GM12878 (cell line): ENCODE results near the gene TSPAN2. TPM values are rescaled to one million over a fixed set of nuclear protein-coding genes. Genes with fewer than 3 reads are reported as not detected.

Experiments used
- ATAC-seq: fragments of 200-7000 bp; cut with Tn5 transposase; 3 replicates; pipeline ENCODE4 v1.9.1; 2020; ENCODE audit warnings: mild to moderate bottlenecking, moderate library complexity
- BruUV-seq: library from RNA; stranded (reverse); fragments of 400-500 nt; replicated peaks from 2 replicates; lab custom pipeline; 2021; lab: Mats Ljungman, UMichigan
- CTCF ChIA-PET: fragments of 300-600 bp; sonication (Branson Sonifier 250); formaldehyde crosslinking; extraction: SDS; loops from one replicate; lab custom pipeline; 2021; ENCODE audit warnings: inconsistent platforms; lab: Yijun Ruan, JAX
- POLR2A ChIA-PET: fragments of 350-600 bp; formaldehyde crosslinking; extraction: SDS; loops from one replicate; lab custom pipeline; 2021; ENCODE audit warnings: inconsistent platforms; lab: Charles Lee
- RAD21 ChIA-PET: fragments of 300-600 bp; sonication (Branson Sonifier 250); formaldehyde crosslinking; loops from one replicate; lab custom pipeline; 2023; ENCODE audit warnings: antibody characterized with exemption; ENCODE audit not compliant: unreplicated experiment; lab: Charles Lee
- SMC1A ChIA-PET: fragments of 300-600 bp; sonication (Branson Sonifier 250); formaldehyde crosslinking; loops from one replicate; lab custom pipeline; 2023; ENCODE audit not compliant: unreplicated experiment, uncharacterized antibody; lab: Charles Lee
- DNase-seq: peaks from one replicate; pipeline ENCODE4 v3.0.0-alpha.2; 2011; ENCODE audit warnings: low read depth, low spot score
- FAIRE-seq: peaks from 3 replicates; lab custom pipeline; 2011; peaks lifted over from hg19 to GRCh38; lab: Jason Lieb, UNC
- H2AFZ ChIP-seq: 2 replicates; pipeline ENCODE4 v1.6.0; 2011; ENCODE audit warnings: low read depth, low read length, control low read depth; ENCODE audit not compliant: control insufficient read depth
- H3K27ac ChIP-seq: 2 replicates; pipeline ENCODE4 v1.5.1; 2011; ENCODE audit warnings: control low read depth; ENCODE audit not compliant: control insufficient read depth, insufficient read depth
- H3K27me3 ChIP-seq, 2 experiments: replicated peaks in 1 of 2; 2 replicates each; pipeline versions ENCODE4 v1.6.0 to v1.6.1; 2011; ENCODE audit warnings: low read length in 1 of 2; ENCODE audit not compliant: control insufficient read depth in 2 of 2, insufficient read depth in 2 of 2
- H3K36me3 ChIP-seq, 2 experiments: 2 replicates each; pipeline ENCODE4 v1.5.1; 2011; ENCODE audit warnings: low read length in 1 of 2; ENCODE audit not compliant: control insufficient read depth in 2 of 2, insufficient read depth in 2 of 2
- H3K4me1 ChIP-seq: 2 replicates; pipeline ENCODE4 v1.6.1; 2011; ENCODE audit warnings: mild to moderate bottlenecking, low read length, moderate library complexity, mixed read lengths; ENCODE audit not compliant: control insufficient read depth, insufficient read depth
- H3K4me2 ChIP-seq: 2 replicates; pipeline ENCODE4 v1.6.0; 2011; ENCODE audit warnings: control low read depth; ENCODE audit not compliant: control insufficient read depth, insufficient read depth
- H3K4me3 ChIP-seq: fragments of 200-600 bp; sonication (generic); 2 replicates; pipeline ENCODE4 v1.5.1; 2016
- H3K79me2 ChIP-seq: 2 replicates; pipeline ENCODE4 v1.6.0; 2011; ENCODE audit warnings: low read length; ENCODE audit not compliant: control insufficient read depth, insufficient read depth
- H3K9ac ChIP-seq: 2 replicates; pipeline ENCODE4 v1.8.0; 2011; ENCODE audit warnings: low read length, control low read depth, mixed read lengths; ENCODE audit not compliant: control insufficient read depth, insufficient read depth
- H3K9me3 ChIP-seq: replicated peaks from 3 replicates; pipeline ENCODE4 v1.5.1; 2011; ENCODE audit warnings: mild to moderate bottlenecking, low read length; ENCODE audit not compliant: control insufficient read depth, insufficient read depth
- H4K20me1 ChIP-seq: 2 replicates; pipeline ENCODE4 v1.6.0; 2011; ENCODE audit not compliant: control insufficient read depth, insufficient read depth
- CEBPB ChIP-seq, 2 experiments: fragments of 150-350 bp in 1 of 2; IDR thresholded peaks; 2 replicates each; pipeline ENCODE4 v1.6.1; 2012 to 2014; ENCODE audit warnings: low read depth in 2 of 2, low read length in 2 of 2, borderline replicate concordance in 1 of 2, inconsistent platforms in 1 of 2
- CREB1 ChIP-seq: IDR thresholded peaks from 2 replicates; pipeline ENCODE4 v1.6.1; 2012; ENCODE audit warnings: low read depth, mild to moderate bottlenecking, inconsistent platforms
- FOS ChIP-seq: IDR thresholded peaks from 3 replicates; pipeline ENCODE4 v1.6.1; 2011; ENCODE audit warnings: borderline replicate concordance; ENCODE audit not compliant: insufficient read length; ENCODE audit errors: extremely low read depth
- FOXK2 ChIP-seq: fragments of 450-650 bp; IDR thresholded peaks from 2 replicates; pipeline ENCODE4 v1.6.1; 2017; ENCODE audit warnings: mild to moderate bottlenecking, moderate library complexity
- KDM1A ChIP-seq: fragments of 200-600 bp; sonication (generic); IDR thresholded peaks from 2 replicates; pipeline ENCODE4 v1.6.1; 2016; ENCODE audit warnings: borderline replicate concordance
- MXI1 ChIP-seq: fragments of 150-350 bp; IDR thresholded peaks from 2 replicates; pipeline ENCODE4 v1.6.1; 2011; ENCODE audit warnings: low read depth, mild to moderate bottlenecking, inconsistent platforms, low read length, improper control_type of control experiment
- PAX5 ChIP-seq: IDR thresholded peaks from 2 replicates; pipeline ENCODE4 v1.6.1; 2011; ENCODE audit warnings: low read depth, low read length, borderline replicate concordance
- PKNOX1 ChIP-seq: fragments of 450-650 bp; IDR thresholded peaks from 2 replicates; pipeline ENCODE4 v1.6.1; 2016; ENCODE audit warnings: mild to moderate bottlenecking
- POU2F2 ChIP-seq: IDR thresholded peaks from 3 replicates; pipeline ENCODE4 v1.6.1; 2011; ENCODE audit warnings: low read depth, mild to moderate bottlenecking, low read length, borderline replicate concordance
- RCOR1 ChIP-seq: conservative IDR thresholded peaks from 2 replicates; pipeline ENCODE4 v1.6.1; 2012; ENCODE audit warnings: low read depth, low read length, improper control_type of control experiment
- WGBS: methylation state at CpG from one replicate; pipeline ENCODE4 v1.1.6; 2016; ENCODE audit warnings: low lambda C conversion rate; ENCODE audit not compliant: insufficient replicate concordance, insufficient coverage; ENCODE audit errors: missing lambda C conversion rate; 5-methylcytosine and 5-hydroxymethylcytosine counted together
- in situ Hi-C: fragments of 300-500 bp; cut with MboI; formaldehyde crosslinking; loops from 9 replicates; pipeline ENCODE4 v1.14.3; 2018; ENCODE audit warnings: mixed read lengths
- intact Hi-C: fragments of 100-400 bp; cut with micrococcal nuclease; formaldehyde crosslinking; loops from one replicate; pipeline ENCODE4 v1.14.2; 2022; ENCODE audit not compliant: unreplicated experiment
- polyA plus RNA-seq, 11 experiments: library from polyadenylated mRNA; depleted of rRNA in 4 of 11; unstranded in 6 of 11; stranded (reverse) in 5 of 11; fragments of >200 nt; fragmentation: Nextera tagmentation in 4 of 11; fragmentation: Illumina TruSeq in 1 of 11; extraction: Ambion mirVana in 4 of 11; extraction: Trizol in 1 of 11; gene quantifications; 1 replicate in 1 of 11; 2 replicates in 10 of 11; pipeline versions ENCODE4 v1.2.1 to v1.2.3, GENCODE V29; 2011 to 2016; ENCODE audit warnings: inconsistent platforms in 2 of 11, missing spikeins in 2 of 11, low read depth in 1 of 11
- total RNA-seq, 4 experiments: library from RNA; depleted of rRNA in 3 of 4; stranded (reverse); fragments of >200 nt in 3 of 4; fragmentation: Illumina TruSeq in 1 of 4; extraction: Trizol in 1 of 4; gene quantifications; 2 replicates each; pipeline versions ENCODE4 v1.2.1 to v1.2.3, GENCODE V29; 2013 to 2021

TSPAN2 gene
- total and polyA plus RNA-seq, 10 of the 15 experiments (the other 5 are each of a cell fraction or from before 2014, with no cell fraction given): under 0.01 to 0.73 TPM; not detected in 8

GRCh38 chr1:115133440-115133839 lies 44.1 kb upstream of the TSPAN2 start (continued):
- TF ChIP-seq POU2F2: no peak
- no peak for TF ChIP-seq MXI1
- no peak for TF ChIP-seq CREB1
- TF ChIP-seq KDM1A: no peak
- TF ChIP-seq FOS: no peak
- no peak for TF ChIP-seq FOXK2
- no peak for TF ChIP-seq RCOR1
- no peak for TF ChIP-seq PKNOX1

GRCh38 chr1:115130786-115131185 lies 41.5 kb upstream of the TSPAN2 start:
- no peak overlapping the region for H3K27ac ChIP-seq
- H3K27me3 ChIP-seq: no peaks in the 10 kb centered on the region; a peak in 1 of 4 replicates
- CTCF ChIA-PET: no interaction called here
- no peak for DNase-seq
- H2AFZ ChIP-seq: no peak overlapping the region
- WGBS: 0% methylated on average over 2 of the region's 2 CpGs
- no peaks in the 10 kb centered on the region for H4K20me1 ChIP-seq
- no peak overlapping the region for H3K4me2 ChIP-seq
- no peaks in the 10 kb centered on the region for H3K9me3 ChIP-seq
- in situ Hi-C loops (no loop called here), intact Hi-C loops (loop anchor here (10.0 kb wide), 1 partner anchor 574 kb away; no protein-coding TSS in a partner anchor)
- SMC1A ChIA-PET: no interaction called here
- no peak for ATAC-seq
- FAIRE-seq: no peak
- no peaks in the 10 kb centered on the region for H3K4me1 ChIP-seq
- POLR2A ChIA-PET: no interaction called here
- H3K79me2 ChIP-seq: no peaks in the 10 kb centered on the region
- no TSS peak for BruUV-seq
- TF ChIP-seq CEBPB (IDR thresholded peaks at IDR 0.05; ENCODE audit: borderline replicate concordance in 1 of 2, low read depth in 2 of 2, low read length in 2 of 2) (no peak), PAX5 (peak; percentile 26; the same call in 1 of the 2 replicates)
- no peaks in the 10 kb centered on the region for H3K36me3 ChIP-seq
- no peak overlapping the region for H3K4me3 ChIP-seq
- H3K9ac ChIP-seq: no peak overlapping the region
- RAD21 ChIA-PET: no interaction called here
